HepG2 (cell line): ENCODE measurements around the gene PNRC1. TPM values are rescaled to one million over a fixed set of nuclear protein-coding genes. Genes with fewer than 3 reads are reported as not detected.

Experiments
- BCL6 ChIP-seq: IDR thresholded peaks from 2 replicates; pipeline ENCODE4 v1.6.1; 2016; ENCODE audit warnings: missing genetic modification reagents, missing compliant biosample characterization
- CC2D1A ChIP-seq: sonication (generic); formaldehyde crosslinking; IDR thresholded peaks from 2 replicates; pipeline ENCODE4 v1.8.1; 2023; ENCODE audit warnings: mild to moderate bottlenecking, missing genetic modification reagents
- EEA1 ChIP-seq: sonication (generic); formaldehyde crosslinking; IDR thresholded peaks from 2 replicates; pipeline ENCODE4 v1.5.1; 2020; ENCODE audit warnings: mild to moderate bottlenecking, missing genetic modification reagents, borderline replicate concordance
- GLI4 ChIP-seq: sonication (generic); formaldehyde crosslinking; IDR thresholded peaks from 2 replicates; pipeline ENCODE4 v1.5.1; 2020; ENCODE audit warnings: missing genetic modification reagents, mild to moderate bottlenecking, moderate library complexity, borderline replicate concordance
- IRF2 ChIP-seq: IDR thresholded peaks from 2 replicates; pipeline ENCODE4 v1.6.1; 2018; ENCODE audit warnings: missing genetic modification reagents, missing compliant biosample characterization
- KLF15 ChIP-seq: sonication (generic); formaldehyde crosslinking; IDR thresholded peaks from 2 replicates; pipeline ENCODE4 v1.8.1; 2023; ENCODE audit warnings: borderline replicate concordance, mild to moderate bottlenecking, inconsistent platforms, missing genetic modification reagents, mixed read lengths
- NBN ChIP-seq: fragments of 450-650 bp; conservative IDR thresholded peaks from 2 replicates; pipeline ENCODE4 v1.6.1; 2017
- PRDM15 ChIP-seq: sonication (generic); formaldehyde crosslinking; IDR thresholded peaks from 2 replicates; pipeline ENCODE4 v1.4.0; 2020; ENCODE audit warnings: missing genetic modification reagents
- SAFB2 ChIP-seq: sonication (generic); formaldehyde crosslinking; IDR thresholded peaks from 2 replicates; pipeline ENCODE4 v1.5.1; 2020; ENCODE audit warnings: missing genetic modification reagents, low read depth, mild to moderate bottlenecking, borderline replicate concordance
- SALL1 ChIP-seq: sonication (generic); formaldehyde crosslinking; IDR thresholded peaks from 2 replicates; pipeline ENCODE4 v1.8.0; 2022; ENCODE audit warnings: mild to moderate bottlenecking, missing genetic modification reagents
- UBTF ChIP-seq: sonication (generic); formaldehyde crosslinking; IDR thresholded peaks from 2 replicates; pipeline ENCODE4 v1.4.0; 2020; ENCODE audit warnings: mild to moderate bottlenecking, missing genetic modification reagents
- XRCC5 ChIP-seq: fragments of 200-400 bp; formaldehyde crosslinking; optimal IDR thresholded peaks from 2 replicates; pipeline ENCODE3; 2017; ENCODE audit warnings: mild to moderate bottlenecking, low read length
- ZFP1 ChIP-seq: IDR thresholded peaks from 2 replicates; pipeline ENCODE4 v1.6.1; 2016
- ZNF160 ChIP-seq: sonication (generic); formaldehyde crosslinking; IDR thresholded peaks from 2 replicates; pipeline ENCODE4 v1.8.0; 2022; ENCODE audit warnings: mild to moderate bottlenecking, inconsistent platforms, missing genetic modification reagents
- ZNF17 ChIP-seq: sonication (generic); formaldehyde crosslinking; IDR thresholded peaks from 2 replicates; pipeline ENCODE4 v1.5.0; 2020; ENCODE audit warnings: mild to moderate bottlenecking, missing genetic modification reagents
- ZNF224 ChIP-seq: sonication (generic); formaldehyde crosslinking; IDR thresholded peaks from 2 replicates; pipeline ENCODE4 v1.5.0; 2020; ENCODE audit warnings: mild to moderate bottlenecking, missing genetic modification reagents
- ZNF343 ChIP-seq: sonication (generic); formaldehyde crosslinking; IDR thresholded peaks from 2 replicates; pipeline ENCODE4 v1.4.0; 2020; ENCODE audit warnings: mild to moderate bottlenecking, missing genetic modification reagents
- ZNF616 ChIP-seq: sonication (generic); formaldehyde crosslinking; IDR thresholded peaks from 2 replicates; pipeline ENCODE4 v1.5.0; 2020; ENCODE audit warnings: low read depth, mild to moderate bottlenecking, missing genetic modification reagents
- ZNF678 ChIP-seq: sonication (generic); formaldehyde crosslinking; IDR thresholded peaks from 2 replicates; pipeline ENCODE4 v1.4.0; 2020; ENCODE audit warnings: mild to moderate bottlenecking, missing genetic modification reagents
- polyA plus RNA-seq, 8 experiments: library from polyadenylated mRNA; depleted of rRNA in 3 of 8; stranded (reverse) in 7 of 8; unstranded in 1 of 8; fragments of >200 nt; fragmentation: Illumina TruSeq in 4 of 8; extraction: Trizol in 4 of 8; gene quantifications; 2 replicates each; pipeline versions ENCODE4 v1.2.1 to v1.2.3, GENCODE V29; 2011 to 2016; ENCODE audit warnings: low read depth in 4 of 8, missing spikeins in 1 of 8, mixed read lengths in 1 of 8; ENCODE audit not compliant: insufficient read depth in 1 of 8
- total RNA-seq, 5 experiments: library from RNA; depleted of rRNA; stranded (reverse); fragments of >200 nt; fragmentation: Illumina TruSeq; extraction: Trizol; gene quantifications; 2 replicates each; pipeline ENCODE4 v1.2.3, GENCODE V29; 2016; ENCODE audit warnings: low read depth in 1 of 5
- TF ChIP-seq, protein P1 (sequence below): sonication (generic); formaldehyde crosslinking; IDR thresholded peaks from 2 replicates; pipeline ENCODE4 v1.5.0; 2020; ENCODE audit warnings: missing genetic modification reagents
- TF ChIP-seq, protein P2 (sequence below): sonication (generic); formaldehyde crosslinking; IDR thresholded peaks from 2 replicates; pipeline ENCODE4 v1.4.0; 2020; ENCODE audit warnings: low read depth, mild to moderate bottlenecking, missing genetic modification reagents

PNRC1 gene
- total and polyA plus RNA-seq, 2 of the 13 experiments (the other 11 are each of a cell fraction or from before 2014, with no cell fraction given), result 17.6 to 36.0 TPM

- TF ChIP-seq ZNF616, result no peak
- no peak for TF ChIP-seq ZNF224 (CRISPR knock-in tag)
- TF ChIP-seq ZNF17, result no peak
- no peak for TF ChIP-seq KLF15
- no peak for TF ChIP-seq ZNF343 (CRISPR knock-in tag)
- TF ChIP-seq PRDM15 (CRISPR knock-in tag), result no peak
- TF ChIP-seq BCL6 (CRISPR knock-in tag), result no peak
- no peak for TF ChIP-seq IRF2 (CRISPR knock-in tag)
- no peak for TF ChIP-seq CC2D1A (CRISPR knock-in tag)
- TF ChIP-seq SALL1, result peak; percentile 63
- TF ChIP-seq, protein P1, sequence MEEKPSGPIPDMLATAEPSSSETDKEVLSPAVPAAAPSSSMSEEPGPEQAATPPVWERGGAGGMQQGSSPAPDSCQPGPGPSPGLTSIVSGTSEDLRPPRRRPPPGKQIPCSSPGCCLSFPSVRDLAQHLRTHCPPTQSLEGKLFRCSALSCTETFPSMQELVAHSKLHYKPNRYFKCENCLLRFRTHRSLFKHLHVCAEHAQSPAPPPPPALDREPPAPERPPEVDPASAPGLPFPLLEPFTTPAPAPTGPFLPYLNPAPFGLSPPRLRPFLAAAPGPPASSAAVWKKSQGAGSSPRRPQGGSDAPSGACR (CRISPR knock-in tag), result no peak
- TF ChIP-seq GLI4 (CRISPR knock-in tag), result no peak
- peak; percentile 37 for TF ChIP-seq XRCC5
- no peak for TF ChIP-seq NBN
- no peak for TF ChIP-seq EEA1 (CRISPR knock-in tag)
- TF ChIP-seq ZNF160 (CRISPR knock-in tag), result no peak
- TF ChIP-seq, protein P2, sequence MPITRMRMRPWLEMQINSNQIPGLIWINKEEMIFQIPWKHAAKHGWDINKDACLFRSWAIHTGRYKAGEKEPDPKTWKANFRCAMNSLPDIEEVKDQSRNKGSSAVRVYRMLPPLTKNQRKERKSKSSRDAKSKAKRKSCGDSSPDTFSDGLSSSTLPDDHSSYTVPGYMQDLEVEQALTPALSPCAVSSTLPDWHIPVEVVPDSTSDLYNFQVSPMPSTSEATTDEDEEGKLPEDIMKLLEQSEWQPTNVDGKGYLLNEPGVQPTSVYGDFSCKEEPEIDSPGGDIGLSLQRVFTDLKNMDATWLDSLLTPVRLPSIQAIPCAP, result no peak
- TF ChIP-seq ZNF678, result no peak
- TF ChIP-seq ZFP1 (CRISPR knock-in tag), result no peak
- TF ChIP-seq SAFB2 (CRISPR knock-in tag), result no peak
- no peak for TF ChIP-seq UBTF (CRISPR knock-in tag)
Measured at GRCh38 chr6:89035252-89036101, 45.1 kb upstream of the PNRC1 start (continued).
